22Rv1 (cell line): ENCODE measurements around the gene PRSS36.

Experiments
- ZFX ChIP-seq: fragments of 450-650 bp; IDR thresholded peaks from 2 replicates; pipeline ENCODE4 v1.6.1; 2017; ENCODE audit warnings: antibody characterized with exemption, borderline replicate concordance
- TF ChIP-seq, protein P1 (sequence below): fragments of 450-650 bp; IDR thresholded peaks from 2 replicates; pipeline ENCODE4 v1.5.1; 2017; ENCODE audit warnings: mild to moderate bottlenecking

GRCh38 chr16:31149894-31150890 lies at the start of gene PRSS36:
- TF ChIP-seq, protein P1, sequence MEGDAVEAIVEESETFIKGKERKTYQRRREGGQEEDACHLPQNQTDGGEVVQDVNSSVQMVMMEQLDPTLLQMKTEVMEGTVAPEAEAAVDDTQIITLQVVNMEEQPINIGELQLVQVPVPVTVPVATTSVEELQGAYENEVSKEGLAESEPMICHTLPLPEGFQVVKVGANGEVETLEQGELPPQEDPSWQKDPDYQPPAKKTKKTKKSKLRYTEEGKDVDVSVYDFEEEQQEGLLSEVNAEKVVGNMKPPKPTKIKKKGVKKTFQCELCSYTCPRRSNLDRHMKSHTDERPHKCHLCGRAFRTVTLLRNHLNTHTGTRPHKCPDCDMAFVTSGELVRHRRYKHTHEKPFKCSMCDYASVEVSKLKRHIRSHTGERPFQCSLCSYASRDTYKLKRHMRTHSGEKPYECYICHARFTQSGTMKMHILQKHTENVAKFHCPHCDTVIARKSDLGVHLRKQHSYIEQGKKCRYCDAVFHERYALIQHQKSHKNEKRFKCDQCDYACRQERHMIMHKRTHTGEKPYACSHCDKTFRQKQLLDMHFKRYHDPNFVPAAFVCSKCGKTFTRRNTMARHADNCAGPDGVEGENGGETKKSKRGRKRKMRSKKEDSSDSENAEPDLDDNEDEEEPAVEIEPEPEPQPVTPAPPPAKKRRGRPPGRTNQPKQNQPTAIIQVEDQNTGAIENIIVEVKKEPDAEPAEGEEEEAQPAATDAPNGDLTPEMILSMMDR = no peak
- no peak for TF ChIP-seq ZFX
